Hepatocyte (in vitro differentiated cells): ENCODE results near the gene TRAF5. TPM values are rescaled to one million over a fixed set of nuclear protein-coding genes. Genes with fewer than 3 reads are reported as not detected.

ENCODE experiments used
- DNase-seq: peaks from one replicate; pipeline ENCODE4 v3.0.0-alpha.2; 2016; ENCODE audit warnings: low spot score
- H2AFZ ChIP-seq: fragments of 200-600 bp; sonication (generic); 2 replicates; pipeline ENCODE4 v1.6.0; 2016; ENCODE audit warnings: antibody characterized with exemption, mild to moderate bottlenecking
- H3K27ac ChIP-seq: fragments of 200-600 bp; sonication (generic); 2 replicates; pipeline ENCODE4 v1.5.1; 2016; ENCODE audit warnings: mild to moderate bottlenecking
- H3K27me3 ChIP-seq: fragments of 200-600 bp; sonication (generic); 2 replicates; pipeline ENCODE4 v1.6.1; 2016
- H3K36me3 ChIP-seq: fragments of 200-600 bp; sonication (generic); replicated peaks from 2 replicates; pipeline ENCODE4 v1.5.1; 2016; ENCODE audit warnings: low read depth; ENCODE audit not compliant: insufficient read depth
- H3K4me1 ChIP-seq: fragments of 200-600 bp; sonication (generic); 2 replicates; pipeline ENCODE4 v1.5.1; 2016; ENCODE audit warnings: mild to moderate bottlenecking, moderate library complexity; ENCODE audit not compliant: insufficient read depth
- H3K4me2 ChIP-seq: fragments of 200-600 bp; sonication (generic); 2 replicates; pipeline ENCODE4 v1.6.0; 2016
- H3K4me3 ChIP-seq: fragments of 200-600 bp; sonication (generic); 2 replicates; pipeline ENCODE4 v1.5.1; 2016; ENCODE audit warnings: mild to moderate bottlenecking
- H3K79me2 ChIP-seq: fragments of 200-600 bp; sonication (generic); 2 replicates; pipeline ENCODE4 v1.6.0; 2017; ENCODE audit warnings: mild to moderate bottlenecking
- H3K9me2 ChIP-seq: fragments of 200-600 bp; sonication (generic); replicated peaks from 2 replicates; pipeline ENCODE4 v1.6.0; 2017; ENCODE audit warnings: mild to moderate bottlenecking; ENCODE audit not compliant: insufficient read depth
- H3K9me3 ChIP-seq: fragments of 200-600 bp; sonication (generic); 2 replicates; pipeline ENCODE4 v1.5.1; 2016; ENCODE audit warnings: low read depth, mild to moderate bottlenecking
- H4K20me1 ChIP-seq: fragments of 200-600 bp; sonication (generic); 2 replicates; pipeline ENCODE4 v1.6.0; 2016; ENCODE audit warnings: mild to moderate bottlenecking; ENCODE audit not compliant: insufficient read depth, poor library complexity, severe bottlenecking
- EZH2 ChIP-seq: fragments of 200-600 bp; sonication (generic); IDR thresholded peaks from 2 replicates; pipeline ENCODE4 v1.6.1; 2016; ENCODE audit warnings: antibody characterized with exemption, mild to moderate bottlenecking, borderline replicate concordance
- EZH2phosphoT487 ChIP-seq: fragments of 200-600 bp; sonication (generic); IDR thresholded peaks from one replicate; pipeline ENCODE4 v1.6.1; 2018; ENCODE audit warnings: antibody characterized with exemption, mild to moderate bottlenecking, low read depth, moderate library complexity; ENCODE audit not compliant: unreplicated experiment, severe bottlenecking
- WGBS: methylation state at CpG from one replicate; pipeline ENCODE4 v1.1.6; 2016; ENCODE audit warnings: low lambda C conversion rate; ENCODE audit errors: missing lambda C conversion rate; 5-methylcytosine and 5-hydroxymethylcytosine counted together
- polyA plus RNA-seq: library from polyadenylated mRNA; unstranded; fragments of >200 nt; fragmentation: Nextera tagmentation; extraction: Ambion mirVana; gene quantifications from 2 replicates; pipeline ENCODE4 v1.2.1, GENCODE V29; 2016
- total RNA-seq: library from RNA; depleted of rRNA; stranded (reverse); fragments of >200 nt; gene quantifications from 2 replicates; pipeline ENCODE4 v1.2.3, GENCODE V29; 2014
- TF ChIP-seq, protein P1 (sequence below): fragments of 200-600 bp; sonication (generic); IDR thresholded peaks from 2 replicates; pipeline ENCODE4 v1.5.1; 2016; ENCODE audit warnings: antibody characterized with exemption, mild to moderate bottlenecking; ENCODE audit not compliant: poor library complexity

The TRAF5 gene
- total and polyA plus RNA-seq, 2 experiments from 2014 or later, result 3.9 to 8.8 TPM

DNA sequence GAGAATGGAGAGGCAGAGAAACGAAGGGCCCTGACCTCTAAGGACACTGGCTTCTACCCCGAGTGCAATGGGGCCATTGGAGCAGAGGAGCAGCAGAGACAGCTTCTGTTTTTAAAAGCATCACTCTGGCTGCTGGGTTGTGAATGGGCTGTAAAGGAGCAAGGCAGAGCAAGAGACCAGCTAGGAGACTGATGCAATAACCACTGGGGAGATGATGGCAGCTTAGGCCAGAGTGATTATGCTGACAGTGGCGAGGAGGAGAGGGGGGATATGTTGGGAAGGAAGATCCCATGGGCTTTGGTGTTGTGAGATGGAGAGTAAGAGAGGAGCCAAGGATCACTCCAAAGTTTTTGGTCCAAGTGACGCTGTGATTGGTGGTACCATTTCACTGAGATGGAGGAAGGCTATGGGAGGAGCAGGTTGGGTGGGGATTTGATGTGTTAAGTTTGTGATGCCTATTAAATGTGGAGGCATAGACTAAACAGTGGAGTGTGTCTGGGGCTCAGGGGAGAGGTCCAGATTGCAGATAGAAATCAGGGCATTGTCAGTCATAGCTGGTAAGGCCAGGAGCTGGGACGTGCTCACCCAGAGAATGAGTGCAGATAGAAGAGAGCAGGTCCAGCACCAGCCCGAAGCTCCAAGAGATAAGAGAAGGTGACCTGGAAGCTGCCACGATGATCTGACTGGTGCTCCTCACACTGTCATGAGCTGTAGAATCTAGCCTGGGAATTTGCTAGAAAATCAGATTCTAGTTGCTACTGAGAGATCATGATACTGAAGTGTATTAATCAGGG is 11.0 kb downstream of the TRAF5 start:
- Histone ChIP-seq H3K4me3 (no peak overlapping the region), H3K4me2 (no peak overlapping the region), H2AFZ (no peak overlapping the region), H3K9me2 (no peaks in the 10 kb centered on the region), H4K20me1 (no peaks in the 10 kb centered on the region), H3K79me2 (peaks cover 26% of the 10 kb centered on the region), H3K36me3 (no peaks in the 10 kb centered on the region), H3K4me1 (no peaks in the 10 kb centered on the region), H3K9me3 (no peaks in the 10 kb centered on the region), H3K27me3 (no peaks in the 10 kb centered on the region), H3K27ac (no peak overlapping the region)
- WGBS, result 78% methylated on average over 7 of the region's 7 CpGs
- no peak for DNase-seq
- TF ChIP-seq, protein P1, sequence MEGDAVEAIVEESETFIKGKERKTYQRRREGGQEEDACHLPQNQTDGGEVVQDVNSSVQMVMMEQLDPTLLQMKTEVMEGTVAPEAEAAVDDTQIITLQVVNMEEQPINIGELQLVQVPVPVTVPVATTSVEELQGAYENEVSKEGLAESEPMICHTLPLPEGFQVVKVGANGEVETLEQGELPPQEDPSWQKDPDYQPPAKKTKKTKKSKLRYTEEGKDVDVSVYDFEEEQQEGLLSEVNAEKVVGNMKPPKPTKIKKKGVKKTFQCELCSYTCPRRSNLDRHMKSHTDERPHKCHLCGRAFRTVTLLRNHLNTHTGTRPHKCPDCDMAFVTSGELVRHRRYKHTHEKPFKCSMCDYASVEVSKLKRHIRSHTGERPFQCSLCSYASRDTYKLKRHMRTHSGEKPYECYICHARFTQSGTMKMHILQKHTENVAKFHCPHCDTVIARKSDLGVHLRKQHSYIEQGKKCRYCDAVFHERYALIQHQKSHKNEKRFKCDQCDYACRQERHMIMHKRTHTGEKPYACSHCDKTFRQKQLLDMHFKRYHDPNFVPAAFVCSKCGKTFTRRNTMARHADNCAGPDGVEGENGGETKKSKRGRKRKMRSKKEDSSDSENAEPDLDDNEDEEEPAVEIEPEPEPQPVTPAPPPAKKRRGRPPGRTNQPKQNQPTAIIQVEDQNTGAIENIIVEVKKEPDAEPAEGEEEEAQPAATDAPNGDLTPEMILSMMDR, result no peak
- no peak for TF ChIP-seq EZH2
- no peak for TF ChIP-seq EZH2phosphoT487

- 97% methylated on average over 4 of the region's 4 CpGs for WGBS
- no peak for DNase-seq
- Histone ChIP-seq H2AFZ (no peak overlapping the region), H3K4me2 (no peak overlapping the region), H4K20me1 (no peaks in the 10 kb centered on the region), H3K4me1 (no peaks in the 10 kb centered on the region), H3K79me2 (peaks cover 22% of the 10 kb centered on the region), H3K4me3 (no peak overlapping the region), H3K27ac (no peak overlapping the region), H3K27me3 (no peaks in the 10 kb centered on the region), H3K9me2 (no peaks in the 10 kb centered on the region), H3K36me3 (no peaks in the 10 kb centered on the region), H3K9me3 (no peaks in the 10 kb centered on the region)
- TF ChIP-seq EZH2phosphoT487 (no peak), EZH2 (no peak)
- TF ChIP-seq, protein P1, result no peak
Observed at GRCh38 chr1:211338224-211338620, 11.6 kb downstream of the TRAF5 start.

DNA sequence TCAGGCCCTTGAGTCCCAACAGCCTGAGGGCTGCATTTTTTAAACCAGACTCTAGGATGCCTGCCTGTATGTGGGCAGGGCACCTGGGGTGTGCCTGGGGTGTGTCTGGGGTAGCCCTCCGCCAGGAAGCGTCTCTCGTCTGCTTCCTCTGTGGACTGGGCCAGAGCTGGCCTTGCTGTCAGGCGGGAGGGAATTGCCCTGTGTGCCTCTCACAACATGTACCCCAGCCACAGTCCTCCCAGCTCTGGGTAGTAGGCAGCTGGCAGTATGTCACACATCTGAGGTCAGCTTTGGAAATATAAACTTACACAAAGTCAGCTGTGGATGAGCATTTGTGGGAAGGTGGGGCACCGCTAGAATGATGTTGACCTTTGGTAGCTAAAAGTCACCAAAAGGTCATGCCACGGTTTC is 13.0 kb downstream of the TRAF5 start:
- DNase-seq, result no peak
- no peak overlapping the region for H2AFZ ChIP-seq
- no peak overlapping the region for H3K4me2 ChIP-seq
- no peaks in the 10 kb centered on the region for H3K27me3 ChIP-seq
- H3K27ac ChIP-seq, result no peak overlapping the region
- no peaks in the 10 kb centered on the region for H3K4me1 ChIP-seq
- H3K36me3 ChIP-seq, result no peaks in the 10 kb centered on the region
- WGBS, result 85% methylated on average over 6 of the region's 6 CpGs
- H3K9me3 ChIP-seq, result no peaks in the 10 kb centered on the region
- no peak overlapping the region for H3K4me3 ChIP-seq
- no peaks in the 10 kb centered on the region for H4K20me1 ChIP-seq
- TF ChIP-seq EZH2 (no peak), EZH2phosphoT487 (no peak)
- TF ChIP-seq, protein P1, result no peak
- peaks cover 22% of the 10 kb centered on the region for H3K79me2 ChIP-seq
- no peaks in the 10 kb centered on the region for H3K9me2 ChIP-seq
